D721Med (cell line): ENCODE measurements around the gene BPI.

Experiments used
- DNase-seq: peaks from one replicate; pipeline ENCODE4 v3.0.0; 2011; ENCODE audit warnings: low spot score; ENCODE audit not compliant: insufficient read length
- FAIRE-seq: peaks from 2 replicates; lab custom pipeline; 2011; peaks lifted over from hg19 to GRCh38; lab: Jason Lieb, UNC
- CTCF ChIP-seq: IDR thresholded peaks from 2 replicates; pipeline ENCODE4 v1.5.1; 2012; ENCODE audit warnings: mild to moderate bottlenecking, control low read depth; ENCODE audit not compliant: insufficient read depth; ENCODE audit errors: missing control alignments

Gene BPI

GRCh38 chr20:38304845-38305447, 990 bp downstream of the BPI start:
- DNase-seq (no peak), FAIRE-seq (no peak)

GRCh38 chr20:38305541-38305940, 1.6 kb downstream of the BPI start:
- TF ChIP-seq CTCF, result no peak
- DNase-seq (no peak), FAIRE-seq (no peak)

More at GRCh38 chr20:38304845-38305447, 990 bp downstream of the BPI start:
- peak; percentile 28 for TF ChIP-seq CTCF

- DNase-seq (no peak), FAIRE-seq (no peak)
- no peak for TF ChIP-seq CTCF
Measured at GRCh38 chr20:38306379-38306778, 2.4 kb downstream of the BPI start.

- no peak for DNase-seq
- no peak for FAIRE-seq
- no peak for TF ChIP-seq CTCF
Measured at GRCh38 chr20:38307371-38308046, 3.6 kb downstream of the BPI start.

GRCh38 chr20:38308047-38308438, 4.1 kb downstream of the BPI start:
- DNase-seq, result no peak
- no peak for FAIRE-seq
- TF ChIP-seq CTCF, result no peak

- no peak for TF ChIP-seq CTCF
- FAIRE-seq (no peak), DNase-seq (no peak)
Measured at GRCh38 chr20:38308447-38308846, 4.5 kb downstream of the BPI start.

GRCh38 chr20:38311091-38311490, 7.1 kb downstream of the BPI start:
- FAIRE-seq (no peak), DNase-seq (no peak)
- no peak for TF ChIP-seq CTCF
